GM13976 (cell line): ENCODE data around the gene RTN1.

Experiments
- DNase-seq: peaks from one replicate; pipeline ENCODE4 v3.0.0; 2012; ENCODE audit warnings: low spot score
- CTCF ChIP-seq: IDR thresholded peaks from 2 replicates; pipeline ENCODE4 v1.5.1; 2012; ENCODE audit warnings: borderline replicate concordance, mild to moderate bottlenecking; ENCODE audit not compliant: insufficient read depth; ENCODE audit errors: extremely low read depth, missing control alignments, control extremely low read depth
- in situ Hi-C: fragments of 300-500 bp; cut with MboI; formaldehyde crosslinking; loops from one replicate; pipeline ENCODE4 v1.12.0; 2022; ENCODE audit warnings: low sequenced_read_pairs, mixed read lengths, inconsistent platforms; ENCODE audit not compliant: unreplicated experiment

RTN1 gene

GRCh38 chr14:59836116-59836515, 34.5 kb downstream of the RTN1 start:
- in situ Hi-C loops: no loop called here
- no peak for TF ChIP-seq CTCF
- DNase-seq: no peak

GRCh38 chr14:59832653-59833294, 37.8 kb downstream of the RTN1 start:
- no peak for TF ChIP-seq CTCF
- in situ Hi-C loops: no loop called here
- no peak for DNase-seq

GRCh38 chr14:59831121-59831730, 39.4 kb downstream of the RTN1 start:
- DNase-seq: no peak
- TF ChIP-seq CTCF: no peak
- in situ Hi-C loops: no loop called here

- no peak for TF ChIP-seq CTCF
- in situ Hi-C loops: no loop called here
- DNase-seq: no peak
These were observed 40.2 kb downstream of the RTN1 start for GRCh38 chr14:59830338-59830734.

- TF ChIP-seq CTCF: no peak
- in situ Hi-C loops: no loop called here
- DNase-seq: no peak
These were observed 40.9 kb downstream of the RTN1 start for GRCh38 chr14:59829469-59830337.

- no peak for DNase-seq
- in situ Hi-C loops: no loop called here
- TF ChIP-seq CTCF: no peak
These were observed 42.3 kb downstream of the RTN1 start for GRCh38 chr14:59828276-59828675.
